Hepatocyte (in vitro differentiated cells): ENCODE data around the gene VWA3A. TPM values are rescaled to one million over a fixed set of nuclear protein-coding genes. Genes with fewer than 3 reads are reported as not detected.

ENCODE experiments used
- DNase-seq: peaks from one replicate; pipeline ENCODE4 v3.0.0-alpha.2; 2016; ENCODE audit warnings: low spot score
- H2AFZ ChIP-seq: fragments of 200-600 bp; sonication (generic); 2 replicates; pipeline ENCODE4 v1.6.0; 2016; ENCODE audit warnings: antibody characterized with exemption, mild to moderate bottlenecking
- H3K27ac ChIP-seq: fragments of 200-600 bp; sonication (generic); 2 replicates; pipeline ENCODE4 v1.5.1; 2016; ENCODE audit warnings: mild to moderate bottlenecking
- H3K27me3 ChIP-seq: fragments of 200-600 bp; sonication (generic); 2 replicates; pipeline ENCODE4 v1.6.1; 2016
- H3K36me3 ChIP-seq: fragments of 200-600 bp; sonication (generic); replicated peaks from 2 replicates; pipeline ENCODE4 v1.5.1; 2016; ENCODE audit warnings: low read depth; ENCODE audit not compliant: insufficient read depth
- H3K4me1 ChIP-seq: fragments of 200-600 bp; sonication (generic); 2 replicates; pipeline ENCODE4 v1.5.1; 2016; ENCODE audit warnings: mild to moderate bottlenecking, moderate library complexity; ENCODE audit not compliant: insufficient read depth
- H3K4me2 ChIP-seq: fragments of 200-600 bp; sonication (generic); 2 replicates; pipeline ENCODE4 v1.6.0; 2016
- H3K4me3 ChIP-seq: fragments of 200-600 bp; sonication (generic); 2 replicates; pipeline ENCODE4 v1.5.1; 2016; ENCODE audit warnings: mild to moderate bottlenecking
- H3K79me2 ChIP-seq: fragments of 200-600 bp; sonication (generic); 2 replicates; pipeline ENCODE4 v1.6.0; 2017; ENCODE audit warnings: mild to moderate bottlenecking
- H3K9me2 ChIP-seq: fragments of 200-600 bp; sonication (generic); replicated peaks from 2 replicates; pipeline ENCODE4 v1.6.0; 2017; ENCODE audit warnings: mild to moderate bottlenecking; ENCODE audit not compliant: insufficient read depth
- H3K9me3 ChIP-seq: fragments of 200-600 bp; sonication (generic); 2 replicates; pipeline ENCODE4 v1.5.1; 2016; ENCODE audit warnings: low read depth, mild to moderate bottlenecking
- H4K20me1 ChIP-seq: fragments of 200-600 bp; sonication (generic); 2 replicates; pipeline ENCODE4 v1.6.0; 2016; ENCODE audit warnings: mild to moderate bottlenecking; ENCODE audit not compliant: insufficient read depth, poor library complexity, severe bottlenecking
- EZH2 ChIP-seq: fragments of 200-600 bp; sonication (generic); IDR thresholded peaks from 2 replicates; pipeline ENCODE4 v1.6.1; 2016; ENCODE audit warnings: antibody characterized with exemption, mild to moderate bottlenecking, borderline replicate concordance
- EZH2phosphoT487 ChIP-seq: fragments of 200-600 bp; sonication (generic); IDR thresholded peaks from one replicate; pipeline ENCODE4 v1.6.1; 2018; ENCODE audit warnings: antibody characterized with exemption, mild to moderate bottlenecking, low read depth, moderate library complexity; ENCODE audit not compliant: unreplicated experiment, severe bottlenecking
- WGBS: methylation state at CpG from one replicate; pipeline ENCODE4 v1.1.6; 2016; ENCODE audit warnings: low lambda C conversion rate; ENCODE audit errors: missing lambda C conversion rate; 5-methylcytosine and 5-hydroxymethylcytosine counted together
- polyA plus RNA-seq: library from polyadenylated mRNA; unstranded; fragments of >200 nt; fragmentation: Nextera tagmentation; extraction: Ambion mirVana; gene quantifications from 2 replicates; pipeline ENCODE4 v1.2.1, GENCODE V29; 2016
- total RNA-seq: library from RNA; depleted of rRNA; stranded (reverse); fragments of >200 nt; gene quantifications from 2 replicates; pipeline ENCODE4 v1.2.3, GENCODE V29; 2014
- TF ChIP-seq, protein P1 (sequence below): fragments of 200-600 bp; sonication (generic); IDR thresholded peaks from 2 replicates; pipeline ENCODE4 v1.5.1; 2016; ENCODE audit warnings: antibody characterized with exemption, mild to moderate bottlenecking; ENCODE audit not compliant: poor library complexity

The VWA3A gene
- total and polyA plus RNA-seq, 2 experiments from 2014 or later, result 0.03 TPM; not detected in 1

GRCh38 chr16:22071331-22071910 is 20.9 kb upstream of the VWA3A start:
- Histone ChIP-seq H3K27me3 (no peaks in the 10 kb centered on the region), H3K27ac (no peak overlapping the region), H4K20me1 (no peaks in the 10 kb centered on the region), H3K36me3 (no peaks in the 10 kb centered on the region), H3K4me2 (no peak overlapping the region), H3K9me3 (no peaks in the 10 kb centered on the region), H3K4me3 (no peak overlapping the region), H2AFZ (no peak overlapping the region), H3K4me1 (no peaks in the 10 kb centered on the region), H3K79me2 (peaks cover 12% of the 10 kb centered on the region), H3K9me2 (no peaks in the 10 kb centered on the region)
- no peak for DNase-seq
- 90% methylated on average over 7 of the region's 7 CpGs for WGBS
- TF ChIP-seq EZH2phosphoT487, result no peak
- TF ChIP-seq, protein P1, sequence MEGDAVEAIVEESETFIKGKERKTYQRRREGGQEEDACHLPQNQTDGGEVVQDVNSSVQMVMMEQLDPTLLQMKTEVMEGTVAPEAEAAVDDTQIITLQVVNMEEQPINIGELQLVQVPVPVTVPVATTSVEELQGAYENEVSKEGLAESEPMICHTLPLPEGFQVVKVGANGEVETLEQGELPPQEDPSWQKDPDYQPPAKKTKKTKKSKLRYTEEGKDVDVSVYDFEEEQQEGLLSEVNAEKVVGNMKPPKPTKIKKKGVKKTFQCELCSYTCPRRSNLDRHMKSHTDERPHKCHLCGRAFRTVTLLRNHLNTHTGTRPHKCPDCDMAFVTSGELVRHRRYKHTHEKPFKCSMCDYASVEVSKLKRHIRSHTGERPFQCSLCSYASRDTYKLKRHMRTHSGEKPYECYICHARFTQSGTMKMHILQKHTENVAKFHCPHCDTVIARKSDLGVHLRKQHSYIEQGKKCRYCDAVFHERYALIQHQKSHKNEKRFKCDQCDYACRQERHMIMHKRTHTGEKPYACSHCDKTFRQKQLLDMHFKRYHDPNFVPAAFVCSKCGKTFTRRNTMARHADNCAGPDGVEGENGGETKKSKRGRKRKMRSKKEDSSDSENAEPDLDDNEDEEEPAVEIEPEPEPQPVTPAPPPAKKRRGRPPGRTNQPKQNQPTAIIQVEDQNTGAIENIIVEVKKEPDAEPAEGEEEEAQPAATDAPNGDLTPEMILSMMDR, result no peak
- TF ChIP-seq EZH2, result no peak

- Histone ChIP-seq H3K4me2 (no peak overlapping the region), H3K4me3 (no peak overlapping the region), H3K27me3 (no peaks in the 10 kb centered on the region), H3K36me3 (no peaks in the 10 kb centered on the region), H3K4me1 (no peaks in the 10 kb centered on the region), H3K79me2 (peaks cover 5% of the 10 kb centered on the region), H2AFZ (no peak overlapping the region), H4K20me1 (no peaks in the 10 kb centered on the region), H3K9me3 (no peaks in the 10 kb centered on the region), H3K27ac (no peak overlapping the region), H3K9me2 (no peaks in the 10 kb centered on the region)
- WGBS, result 92% methylated on average over 3 of the region's 3 CpGs
- DNase-seq, result no peak
- TF ChIP-seq EZH2 (no peak), EZH2phosphoT487 (no peak)
- TF ChIP-seq, protein P1, result no peak
Observed at GRCh38 chr16:22073350-22073749, 19.0 kb upstream of the VWA3A start.

DNA sequence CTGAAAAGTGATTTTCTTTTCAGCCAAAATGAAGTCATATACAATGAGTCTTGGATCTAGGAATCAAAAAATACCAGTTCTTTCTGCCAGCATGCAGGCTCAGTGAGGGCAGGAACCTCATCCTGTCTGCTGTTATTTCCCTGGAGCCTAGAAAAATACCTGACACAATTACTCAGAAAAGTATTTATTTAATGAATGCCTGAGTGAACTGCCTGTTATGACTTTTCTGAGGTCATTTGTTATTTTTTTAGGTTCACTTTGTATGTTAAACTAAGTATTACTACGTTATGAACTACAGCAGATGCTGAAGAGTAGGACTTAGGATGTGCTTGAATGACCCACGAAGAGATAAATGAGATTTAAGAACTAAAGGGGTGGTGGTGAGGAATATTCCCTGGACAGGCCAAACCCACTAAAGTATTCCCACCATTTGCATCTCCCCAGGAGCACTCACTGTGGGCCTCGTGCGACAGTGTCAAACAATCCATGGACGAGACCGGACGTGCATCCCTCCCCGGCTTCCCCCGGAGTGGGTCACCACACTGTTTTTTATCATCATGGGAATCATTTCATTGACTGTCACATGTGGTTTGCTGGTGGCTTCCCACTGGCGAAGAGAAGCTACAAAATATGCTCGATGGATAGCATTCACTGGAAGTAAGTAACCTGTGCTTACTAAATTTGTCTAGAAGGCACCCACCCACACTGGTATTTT is 17.1 kb upstream of the VWA3A start:
- Histone ChIP-seq H3K79me2 (peaks cover under 1% of the 10 kb centered on the region), H4K20me1 (no peaks in the 10 kb centered on the region), H3K27ac (no peak overlapping the region), H2AFZ (no peak overlapping the region), H3K36me3 (no peaks in the 10 kb centered on the region), H3K4me3 (no peak overlapping the region), H3K9me3 (no peaks in the 10 kb centered on the region), H3K9me2 (no peaks in the 10 kb centered on the region), H3K4me1 (no peaks in the 10 kb centered on the region), H3K27me3 (no peaks in the 10 kb centered on the region), H3K4me2 (no peak overlapping the region)
- TF ChIP-seq, protein P1, result no peak
- no peak for TF ChIP-seq EZH2
- 94% methylated on average over 11 of the region's 11 CpGs for WGBS
- no peak for DNase-seq
